Panc1 (cell line): ENCODE results near the gene ERMARD. TPM values are rescaled to one million over a fixed set of nuclear protein-coding genes. Genes with fewer than 3 reads are reported as not detected.

Experiments
- ATAC-seq: fragments of 200-7000 bp; cut with Tn5 transposase; 2 replicates; pipeline ENCODE4 v1.9.1; 2020; ENCODE audit warnings: mild to moderate bottlenecking, moderate library complexity
- BruUV-seq: library from RNA; stranded (reverse); fragments of 400-500 nt; replicated peaks from 2 replicates; lab custom pipeline; 2021; lab: Mats Ljungman, UMichigan
- CTCF ChIA-PET: fragments of 300-600 bp; sonication (Branson Sonifier 250); formaldehyde crosslinking; loops from one replicate; lab custom pipeline; 2022; ENCODE audit warnings: antibody characterized with exemption; lab: Charles Lee
- POLR2A ChIA-PET: fragments of 300-600 bp; sonication (Branson Sonifier 250); formaldehyde crosslinking; loops from one replicate; lab custom pipeline; 2022; ENCODE audit warnings: antibody characterized with exemption; lab: Charles Lee
- DNase-seq: peaks from one replicate; pipeline ENCODE4 v3.0.0-alpha.2; 2010; ENCODE audit warnings: low read depth, low spot score
- H3K27ac ChIP-seq: 2 replicates; pipeline ENCODE4 v1.5.1; 2011; ENCODE audit warnings: mild to moderate bottlenecking, low read length, inconsistent platforms
- H3K27me3 ChIP-seq: fragments of 200-500 bp; sonication (Bioruptor generic); 2 replicates; pipeline ENCODE4 v1.6.0; 2014; ENCODE audit warnings: low read length, inconsistent platforms; ENCODE audit not compliant: control insufficient read depth, insufficient read depth
- H3K36me3 ChIP-seq: fragments of 200-500 bp; sonication (Bioruptor generic); 2 replicates; pipeline ENCODE4 v1.5.1; 2014; ENCODE audit warnings: inconsistent platforms, mild to moderate bottlenecking, low read length, moderate library complexity; ENCODE audit not compliant: control insufficient read depth, insufficient read depth
- H3K4me1 ChIP-seq: 2 replicates; pipeline ENCODE4 v1.5.1; 2011; ENCODE audit warnings: inconsistent platforms, mild to moderate bottlenecking, low read length, moderate library complexity; ENCODE audit not compliant: control insufficient read depth, insufficient read depth
- H3K4me3 ChIP-seq, 2 experiments: 2 replicates each; pipeline ENCODE4 v1.5.1; 2011 to 2012; ENCODE audit warnings: low read depth in 2 of 2, low read length in 2 of 2, mild to moderate bottlenecking in 2 of 2, inconsistent platforms in 1 of 2, moderate library complexity in 1 of 2
- H3K9me3 ChIP-seq: fragments of 200-500 bp; sonication (Bioruptor generic); 2 replicates; pipeline ENCODE4 v1.5.1; 2014; ENCODE audit warnings: low read depth, mild to moderate bottlenecking, inconsistent platforms, low read length, moderate library complexity; ENCODE audit not compliant: control insufficient read depth, insufficient read depth
- POLR2AphosphoS5 ChIP-seq: IDR thresholded peaks from 2 replicates; pipeline ENCODE4 v1.6.1; 2012; ENCODE audit warnings: mild to moderate bottlenecking, low read depth, low read length, moderate library complexity
- SIN3A ChIP-seq: IDR thresholded peaks from 2 replicates; pipeline ENCODE4 v1.6.1; 2012; ENCODE audit warnings: low read depth, mild to moderate bottlenecking, low read length, moderate library complexity, borderline replicate concordance; ENCODE audit not compliant: insufficient read depth
- TCF7L2 ChIP-seq: IDR thresholded peaks from 2 replicates; pipeline ENCODE4 v1.6.1; 2011; ENCODE audit warnings: mild to moderate bottlenecking, low read depth, low read length, inconsistent platforms
- in situ Hi-C: cut with HindIII; loops from 2 replicates; pipeline ENCODE4 v1.10.0; 2016; ENCODE audit warnings: low sequenced_read_pairs, low pct_unique_long_range_greater_than_20kb
- intact Hi-C: fragments of 100-400 bp; cut with micrococcal nuclease; formaldehyde crosslinking; loops from one replicate; pipeline ENCODE4 v1.10.0; 2022; ENCODE audit not compliant: unreplicated experiment
- total RNA-seq: library from RNA; stranded (reverse); gene quantifications from one replicate; pipeline ENCODE4 v1.2.1, GENCODE V29; 2021; ENCODE audit not compliant: unreplicated experiment
- TF ChIP-seq, protein P1 (sequence below), 2 experiments: IDR thresholded peaks; 2 replicates each; pipeline ENCODE4 v1.6.1; 2011 to 2012; ENCODE audit warnings: low read depth in 2 of 2, control low read depth in 1 of 2, low read length in 1 of 2, mild to moderate bottlenecking in 1 of 2, moderate library complexity in 1 of 2; ENCODE audit not compliant: insufficient read depth in 1 of 2
- TF ChIP-seq, protein P2 (sequence below): fragments of 450-650 bp; IDR thresholded peaks from 2 replicates; pipeline ENCODE4 v1.5.1; 2017; ENCODE audit warnings: mild to moderate bottlenecking

Gene ERMARD
- total RNA-seq, 1 experiment from 2014 or later, result 38.5 TPM

DNA sequence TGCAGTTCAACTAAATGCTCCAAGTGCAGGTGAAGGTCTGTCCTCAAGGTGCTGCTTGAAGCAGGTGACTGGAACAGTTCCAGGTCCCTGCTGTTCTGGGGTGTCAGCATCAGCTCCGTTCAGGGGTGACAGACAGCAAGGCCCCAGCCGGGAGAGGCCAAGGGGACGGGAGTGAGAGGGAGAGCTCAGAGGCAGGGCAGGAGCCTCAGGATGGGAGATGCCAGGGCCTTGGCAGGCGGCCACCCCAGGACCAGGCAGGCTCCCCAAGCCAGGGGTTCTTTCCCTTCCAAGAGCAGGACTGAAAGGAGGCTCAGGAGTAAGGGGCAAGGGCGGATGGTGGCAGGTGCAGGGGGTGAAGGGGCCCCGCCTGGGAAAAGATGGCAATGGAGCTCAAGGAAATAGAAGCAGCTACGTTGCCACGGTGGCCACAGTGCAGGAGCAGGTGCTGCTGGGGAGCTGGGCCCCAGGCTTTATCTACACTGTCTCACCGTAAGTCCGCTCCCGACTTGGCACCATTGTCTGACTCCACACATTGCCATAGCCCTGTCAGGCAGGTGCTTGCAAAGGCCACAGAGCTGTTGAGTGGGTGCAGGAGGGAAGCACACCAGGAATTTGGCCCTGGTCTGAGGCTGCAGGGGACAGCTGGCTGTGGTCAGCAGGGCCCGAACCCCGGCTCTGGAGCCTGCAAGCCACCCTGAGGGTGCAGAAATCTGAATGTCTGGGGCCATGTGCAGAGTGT, 43.1 kb downstream of the ERMARD start:
- TF ChIP-seq TCF7L2, result no peak
- TF ChIP-seq, protein P1, sequence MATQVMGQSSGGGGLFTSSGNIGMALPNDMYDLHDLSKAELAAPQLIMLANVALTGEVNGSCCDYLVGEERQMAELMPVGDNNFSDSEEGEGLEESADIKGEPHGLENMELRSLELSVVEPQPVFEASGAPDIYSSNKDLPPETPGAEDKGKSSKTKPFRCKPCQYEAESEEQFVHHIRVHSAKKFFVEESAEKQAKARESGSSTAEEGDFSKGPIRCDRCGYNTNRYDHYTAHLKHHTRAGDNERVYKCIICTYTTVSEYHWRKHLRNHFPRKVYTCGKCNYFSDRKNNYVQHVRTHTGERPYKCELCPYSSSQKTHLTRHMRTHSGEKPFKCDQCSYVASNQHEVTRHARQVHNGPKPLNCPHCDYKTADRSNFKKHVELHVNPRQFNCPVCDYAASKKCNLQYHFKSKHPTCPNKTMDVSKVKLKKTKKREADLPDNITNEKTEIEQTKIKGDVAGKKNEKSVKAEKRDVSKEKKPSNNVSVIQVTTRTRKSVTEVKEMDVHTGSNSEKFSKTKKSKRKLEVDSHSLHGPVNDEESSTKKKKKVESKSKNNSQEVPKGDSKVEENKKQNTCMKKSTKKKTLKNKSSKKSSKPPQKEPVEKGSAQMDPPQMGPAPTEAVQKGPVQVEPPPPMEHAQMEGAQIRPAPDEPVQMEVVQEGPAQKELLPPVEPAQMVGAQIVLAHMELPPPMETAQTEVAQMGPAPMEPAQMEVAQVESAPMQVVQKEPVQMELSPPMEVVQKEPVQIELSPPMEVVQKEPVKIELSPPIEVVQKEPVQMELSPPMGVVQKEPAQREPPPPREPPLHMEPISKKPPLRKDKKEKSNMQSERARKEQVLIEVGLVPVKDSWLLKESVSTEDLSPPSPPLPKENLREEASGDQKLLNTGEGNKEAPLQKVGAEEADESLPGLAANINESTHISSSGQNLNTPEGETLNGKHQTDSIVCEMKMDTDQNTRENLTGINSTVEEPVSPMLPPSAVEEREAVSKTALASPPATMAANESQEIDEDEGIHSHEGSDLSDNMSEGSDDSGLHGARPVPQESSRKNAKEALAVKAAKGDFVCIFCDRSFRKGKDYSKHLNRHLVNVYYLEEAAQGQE (IDR thresholded peaks at IDR 0.05; ENCODE audit: insufficient read depth in 1 of 2, low read depth in 2 of 2, low read length in 1 of 2), result no peak
- TF ChIP-seq SIN3A, result no peak
- TF ChIP-seq, protein P2, sequence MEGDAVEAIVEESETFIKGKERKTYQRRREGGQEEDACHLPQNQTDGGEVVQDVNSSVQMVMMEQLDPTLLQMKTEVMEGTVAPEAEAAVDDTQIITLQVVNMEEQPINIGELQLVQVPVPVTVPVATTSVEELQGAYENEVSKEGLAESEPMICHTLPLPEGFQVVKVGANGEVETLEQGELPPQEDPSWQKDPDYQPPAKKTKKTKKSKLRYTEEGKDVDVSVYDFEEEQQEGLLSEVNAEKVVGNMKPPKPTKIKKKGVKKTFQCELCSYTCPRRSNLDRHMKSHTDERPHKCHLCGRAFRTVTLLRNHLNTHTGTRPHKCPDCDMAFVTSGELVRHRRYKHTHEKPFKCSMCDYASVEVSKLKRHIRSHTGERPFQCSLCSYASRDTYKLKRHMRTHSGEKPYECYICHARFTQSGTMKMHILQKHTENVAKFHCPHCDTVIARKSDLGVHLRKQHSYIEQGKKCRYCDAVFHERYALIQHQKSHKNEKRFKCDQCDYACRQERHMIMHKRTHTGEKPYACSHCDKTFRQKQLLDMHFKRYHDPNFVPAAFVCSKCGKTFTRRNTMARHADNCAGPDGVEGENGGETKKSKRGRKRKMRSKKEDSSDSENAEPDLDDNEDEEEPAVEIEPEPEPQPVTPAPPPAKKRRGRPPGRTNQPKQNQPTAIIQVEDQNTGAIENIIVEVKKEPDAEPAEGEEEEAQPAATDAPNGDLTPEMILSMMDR, result no peak
- TF ChIP-seq POLR2AphosphoS5, result no peak
- ATAC-seq (no peak), DNase-seq (no peak)
- in situ Hi-C loops, result no loop called here
- peaks cover 5% of the 10 kb centered on the region for H3K27me3 ChIP-seq
- H3K36me3 ChIP-seq, result no peaks in the 10 kb centered on the region
- POLR2A ChIA-PET, result interaction anchor here (0.6 kb wide), 1 partner anchor 566 kb away, joined by 4 read pairs; no protein-coding TSS in a partner anchor
- intact Hi-C loops, result loop anchor here (5.0 kb wide), 1 partner anchor 498 kb away; the partner anchor contains the start of gene DLL1
- H3K4me1 ChIP-seq, result peaks cover 18% of the 10 kb centered on the region
- CTCF ChIA-PET, result interaction anchor here (0.5 to 1.6 kb wide), 2 partner anchors 11 to 12 kb away, joined by 3 read pairs; no protein-coding TSS in a partner anchor
- H3K9me3 ChIP-seq, result no peaks in the 10 kb centered on the region
- no TSS peak for BruUV-seq
- H3K4me3 ChIP-seq, result no peak overlapping the region
- H3K27ac ChIP-seq, result no peak overlapping the region

DNA sequence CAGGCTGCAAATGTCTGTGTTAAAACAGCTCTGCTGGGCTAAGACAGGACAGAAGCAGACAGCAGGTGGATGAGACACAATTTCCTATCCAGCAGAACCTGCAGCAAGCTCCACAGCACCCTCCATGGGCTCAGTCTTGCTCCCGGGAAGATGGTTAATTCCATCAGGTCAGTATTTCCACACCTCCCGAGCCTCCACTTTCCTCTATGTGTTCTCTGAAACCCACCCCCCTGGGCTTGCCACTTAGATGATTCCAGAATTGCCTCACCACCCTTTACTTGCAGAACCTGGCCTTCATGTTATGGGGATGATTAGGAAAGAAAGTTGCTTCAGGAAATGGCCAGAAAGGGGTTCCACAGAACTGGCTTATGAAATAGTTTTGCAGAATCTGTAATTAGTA, 43.8 kb downstream of the ERMARD start:
- intact Hi-C loops, result no loop called here
- POLR2A ChIA-PET, result interaction anchor here (0.6 kb wide), 1 partner anchor 566 kb away, joined by 4 read pairs; no protein-coding TSS in a partner anchor

More for the DNA sequence above, 43.8 kb downstream of the ERMARD start:
- H3K4me3 ChIP-seq, result no peak overlapping the region
- peaks cover 21% of the 10 kb centered on the region for H3K4me1 ChIP-seq
- DNase-seq (no peak), ATAC-seq (no peak)
- CTCF ChIA-PET, result interaction anchor here (1.6 kb wide), 1 partner anchor 11 kb away, joined by 3 read pairs; no protein-coding TSS in a partner anchor
- H3K27me3 ChIP-seq, result peaks cover 5% of the 10 kb centered on the region
- no peak overlapping the region for H3K27ac ChIP-seq
- no TSS peak for BruUV-seq
- no peaks in the 10 kb centered on the region for H3K36me3 ChIP-seq
- in situ Hi-C loops, result no loop called here
- no peaks in the 10 kb centered on the region for H3K9me3 ChIP-seq
- TF ChIP-seq TCF7L2, result no peak
- TF ChIP-seq, protein P2, result no peak
- TF ChIP-seq SIN3A, result no peak
- TF ChIP-seq POLR2AphosphoS5, result no peak
- TF ChIP-seq, protein P1 (IDR thresholded peaks at IDR 0.05; ENCODE audit: insufficient read depth in 1 of 2, low read depth in 2 of 2, low read length in 1 of 2), result no peak
